GM18868 (cell line): Measurements from ENCODE around the gene BBLN.
"Not testable (repeated sequence)": the region's sequence is repeated elsewhere in the genome, so short reads cannot be mapped to it uniquely, and the experiment has no call there.

ENCODE experiments used
- ATAC-seq: cut with Tn5 transposase; IDR thresholded peaks from one replicate; pipeline ENCODE4 v1.9.1; 2021; ENCODE audit warnings: mild to moderate bottlenecking, moderate library complexity; ENCODE audit not compliant: unreplicated experiment

The BBLN gene

GRCh38 chr9:128124451-128124850 is 35.6 kb upstream of the BBLN start:
- ATAC-seq: no peak

DNA sequence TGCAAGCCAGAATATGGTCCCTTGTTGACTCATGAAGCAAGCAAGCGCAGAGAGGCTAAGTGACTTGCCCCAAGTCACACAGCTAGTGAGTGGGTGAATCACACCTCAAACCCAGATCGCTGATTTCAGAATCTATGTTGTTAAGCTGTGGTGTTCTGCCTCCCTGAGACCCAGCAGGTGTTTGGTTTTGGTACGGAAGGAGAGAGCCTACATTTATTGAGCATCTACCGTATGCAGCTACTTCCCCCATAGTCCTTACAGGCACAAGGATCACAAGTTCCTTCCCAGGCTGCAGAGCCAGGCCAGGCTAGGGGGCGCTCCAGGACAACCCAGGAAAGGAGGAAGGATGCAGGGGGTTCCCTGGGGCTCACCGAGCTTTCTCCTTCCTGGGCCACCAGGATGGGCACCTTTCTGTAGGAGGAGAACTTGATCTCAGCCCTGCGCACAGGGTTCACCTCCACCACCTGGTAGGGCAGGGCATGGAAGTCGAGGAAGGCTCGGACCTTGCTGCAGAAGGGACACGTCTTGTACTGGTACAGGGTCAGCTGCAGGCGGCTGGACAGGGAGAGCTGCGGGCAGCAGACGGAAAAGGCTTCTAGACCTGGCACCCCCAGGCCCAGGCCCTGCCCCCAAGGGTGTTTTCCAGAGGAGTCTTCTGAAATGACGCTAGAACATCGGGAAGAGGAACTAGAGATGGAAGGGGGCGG is 35.0 kb upstream of the BBLN start:
- no peak for ATAC-seq

DNA sequence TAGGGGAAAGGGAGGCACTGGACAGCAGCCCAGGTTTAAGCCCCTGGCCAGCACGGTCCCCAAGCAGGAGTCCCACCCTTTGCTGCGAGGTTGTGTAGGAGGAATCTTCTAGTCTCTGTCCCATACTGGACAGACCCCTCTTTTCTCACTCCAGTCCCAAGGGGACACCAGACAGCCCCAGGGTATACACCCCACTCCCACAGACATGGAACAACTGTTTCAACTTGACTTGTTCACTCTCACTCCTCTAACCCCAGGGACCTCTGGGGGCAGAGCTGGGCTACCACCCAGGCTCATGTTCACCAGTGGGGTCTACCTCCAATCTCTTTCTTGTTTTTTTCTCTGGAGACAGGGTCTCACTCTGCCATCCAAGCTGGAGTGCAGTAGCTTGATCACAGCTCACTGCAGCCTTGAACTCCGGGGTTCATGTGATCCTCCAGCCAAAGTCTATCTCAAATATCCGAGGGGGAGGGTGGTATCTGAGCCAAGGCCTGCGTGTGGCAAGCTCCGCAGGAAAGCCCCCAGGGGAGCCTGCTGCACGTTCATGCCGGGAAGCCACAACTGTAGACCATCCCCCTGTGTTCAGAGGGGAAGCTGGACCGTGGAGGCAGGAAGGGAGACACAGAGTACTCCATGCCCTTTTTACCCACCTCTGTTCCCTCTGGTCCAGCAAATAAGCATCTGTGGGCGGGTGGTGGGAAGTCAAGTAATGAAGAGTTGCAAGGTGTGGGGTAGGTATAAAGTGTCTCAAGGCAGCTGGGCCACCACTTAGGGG is 34.3 kb upstream of the BBLN start:
- no peak for ATAC-seq

GRCh38 chr9:128127568-128127989 is 32.5 kb upstream of the BBLN start, which contains the start of gene PTGES2:
TSS of gene PTGES2 (minus strand) at chr9:128127729. CDS start at chr9:128127717, 12 bp downstream.
- peak; percentile 57 for ATAC-seq

DNA sequence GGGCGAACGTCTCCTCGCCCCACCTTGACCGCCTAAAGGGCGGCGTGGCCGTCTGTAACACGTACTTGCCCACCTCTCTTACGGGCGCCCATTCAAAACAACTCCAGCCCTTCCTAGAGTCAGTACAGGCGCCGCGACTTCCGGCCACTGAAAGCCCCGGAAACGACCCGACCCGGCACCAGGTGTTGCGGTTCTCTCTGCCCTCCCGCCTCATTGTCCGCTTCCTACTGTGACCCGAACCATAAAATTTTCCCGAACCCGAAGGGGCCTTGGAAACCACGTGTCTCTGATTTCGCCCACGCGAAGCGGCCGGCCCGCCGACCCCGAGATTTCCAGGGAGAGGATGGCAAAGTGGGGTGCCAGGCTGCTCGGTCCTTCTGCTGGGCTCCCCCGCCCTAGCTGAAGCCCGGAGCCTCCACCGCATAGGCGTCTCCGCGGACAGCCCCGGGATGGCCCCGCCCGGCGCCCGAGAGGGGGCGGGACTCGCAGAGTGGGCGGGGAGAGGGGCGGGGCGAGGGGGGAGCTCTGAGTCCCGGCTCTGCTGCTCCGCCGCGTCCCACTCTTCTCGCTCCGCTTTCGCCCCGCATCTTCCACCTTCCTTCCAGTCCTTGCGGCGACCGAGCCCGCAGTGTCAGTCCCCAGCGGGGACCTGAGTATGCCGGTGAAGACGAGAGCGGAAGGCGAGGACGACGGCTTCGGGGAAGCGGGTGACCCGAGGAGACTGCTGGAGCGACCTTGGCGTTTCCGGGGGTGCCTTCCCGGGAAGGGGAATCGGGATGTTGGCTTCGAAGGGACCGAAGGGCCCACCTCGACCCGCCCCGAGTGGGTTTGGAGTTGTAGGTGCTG is 31.9 kb upstream of the BBLN start:
- ATAC-seq: peak; percentile 60

- no peak for ATAC-seq
Measured at GRCh38 chr9:128128836-128129590, 31.1 kb upstream of the BBLN start.

DNA sequence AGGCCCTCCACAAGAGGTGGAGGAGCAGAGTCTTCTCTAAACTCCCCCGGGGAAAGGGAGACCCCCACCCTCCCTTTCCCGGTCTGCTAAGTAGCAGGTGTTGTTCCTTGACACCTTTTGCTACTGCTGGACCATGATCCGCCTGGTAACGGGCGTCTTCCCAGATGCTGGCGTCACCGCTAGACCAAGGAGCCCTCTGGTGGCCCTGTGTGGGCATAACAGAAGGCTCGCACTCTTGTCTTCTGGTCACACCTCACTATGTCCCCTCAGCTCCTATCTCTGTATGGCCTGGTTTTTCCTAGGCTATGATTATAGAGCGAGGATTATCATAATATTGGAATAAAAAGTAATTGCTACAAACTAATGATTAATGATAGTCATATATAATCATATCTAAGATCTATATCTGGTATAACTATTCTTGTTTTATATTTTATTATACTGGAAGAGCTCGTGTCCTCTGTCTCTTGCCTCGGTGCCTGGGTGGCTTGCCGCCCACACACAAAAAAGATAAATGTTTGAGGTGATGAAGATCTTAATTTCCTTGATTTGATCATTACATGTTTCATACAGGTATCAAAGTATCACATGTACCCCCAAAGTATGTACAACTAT is 30.0 kb upstream of the BBLN start:
- not testable (repeated sequence) for ATAC-seq

GRCh38 chr9:128130651-128131050 is 29.4 kb upstream of the BBLN start:
- ATAC-seq: not testable (repeated sequence)

DNA sequence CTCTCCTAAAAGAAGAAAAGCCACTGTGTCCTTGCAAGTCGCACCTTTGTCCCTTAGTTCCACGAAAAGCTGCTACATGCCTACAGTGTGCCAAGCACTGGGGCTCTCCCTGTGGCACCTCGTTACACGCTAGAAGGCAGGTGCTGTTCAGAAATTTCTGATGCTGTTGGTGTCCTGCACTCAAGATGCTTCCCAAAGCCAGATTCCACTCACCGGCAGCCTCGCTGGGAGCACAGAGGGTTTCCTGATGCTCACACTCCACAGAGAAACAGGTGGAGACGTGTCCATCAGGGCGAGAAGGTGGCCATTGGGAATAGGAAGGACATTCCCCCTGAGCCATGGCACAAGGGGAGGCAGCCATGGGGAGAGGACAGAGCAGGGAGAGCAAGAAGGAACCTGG is 28.7 kb upstream of the BBLN start:
- ATAC-seq: not testable (repeated sequence)

DNA sequence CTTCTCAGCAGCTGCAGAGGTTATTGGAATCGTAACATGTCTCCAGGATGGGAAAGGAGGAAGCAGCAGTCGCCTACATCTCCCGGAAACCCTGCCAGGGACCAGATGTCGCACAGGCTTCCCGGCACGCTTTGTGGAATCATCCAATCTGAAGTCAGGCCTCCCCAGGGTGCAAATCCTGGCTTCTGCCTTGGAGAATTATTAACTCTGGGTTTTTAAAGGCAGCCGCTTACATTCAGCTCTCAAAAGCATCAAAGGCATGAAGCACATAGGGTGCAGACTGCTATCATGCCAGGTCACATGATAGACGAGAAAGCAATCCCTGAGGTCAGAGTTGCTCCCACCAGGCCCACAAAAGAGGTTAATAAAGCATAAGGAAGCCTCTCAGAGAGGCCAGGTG is 27.9 kb upstream of the BBLN start:
- not testable (repeated sequence) for ATAC-seq

- ATAC-seq: not testable (repeated sequence)
Measured at GRCh38 chr9:128135561-128135960, 24.5 kb upstream of the BBLN start.

GRCh38 chr9:128136816-128137793 is 23.0 kb upstream of the BBLN start:
- no peak for ATAC-seq

DNA sequence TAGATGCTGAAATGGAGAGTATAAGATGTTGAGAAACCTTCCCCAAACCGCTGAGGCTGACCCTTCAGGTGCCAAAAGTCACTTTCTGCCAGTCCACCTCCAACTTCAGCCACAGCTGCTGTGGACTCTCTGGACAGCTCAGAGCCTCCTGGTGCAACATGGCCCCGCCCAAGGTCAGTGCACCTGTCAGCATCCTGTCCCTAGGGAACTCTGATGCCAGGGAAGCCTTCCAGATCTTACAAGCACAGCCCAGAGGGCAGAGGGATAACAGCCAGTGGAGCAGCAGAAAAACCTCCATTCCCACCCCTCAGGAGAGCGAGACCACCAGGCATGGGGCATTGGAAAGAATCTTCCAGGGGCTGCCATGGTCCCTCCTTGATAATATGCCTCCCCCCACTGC is 22.1 kb upstream of the BBLN start:
- no peak for ATAC-seq

GRCh38 chr9:128139621-128140020 is 20.4 kb upstream of the BBLN start:
- ATAC-seq: no peak

DNA sequence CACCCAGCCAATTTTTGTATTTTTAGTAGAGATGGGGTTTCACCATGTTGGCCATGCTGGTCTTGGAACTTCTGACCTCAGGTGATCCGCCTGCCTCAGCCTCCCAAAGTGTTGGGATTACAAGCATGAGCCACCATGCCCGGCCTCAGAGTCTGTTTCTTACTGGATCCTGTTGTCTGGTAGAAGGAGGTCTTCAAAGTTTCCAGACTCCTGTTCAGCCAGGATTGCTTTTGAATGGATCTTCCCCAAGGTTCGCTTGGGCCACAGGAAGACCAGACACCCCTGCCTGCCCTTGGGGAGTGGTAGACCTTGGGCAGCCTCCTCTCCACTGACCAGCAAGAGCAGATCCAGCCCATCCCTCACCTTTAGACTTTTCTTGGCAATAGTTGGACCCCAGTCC is 18.5 kb upstream of the BBLN start:
- ATAC-seq: no peak

DNA sequence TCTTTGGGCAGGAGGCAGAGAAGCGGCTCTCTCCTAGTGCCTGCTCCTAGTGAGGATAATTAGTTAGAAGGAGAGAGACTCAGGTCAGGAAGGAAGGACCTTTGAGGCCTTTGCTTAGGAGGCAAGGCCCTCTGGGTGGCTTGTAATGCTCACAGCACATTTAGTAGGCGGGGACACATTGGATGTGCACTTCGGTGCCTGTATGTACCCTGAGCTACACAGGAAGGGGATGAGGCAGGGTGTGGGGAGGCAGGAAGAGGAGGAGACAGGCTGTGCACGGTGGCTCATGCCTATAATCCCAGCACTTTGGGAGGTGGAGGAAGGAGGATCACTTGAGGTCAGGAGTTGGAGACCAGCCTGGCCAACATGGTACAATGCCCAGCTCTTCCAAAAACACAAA is 18.0 kb upstream of the BBLN start:
- ATAC-seq: no peak

- no peak for ATAC-seq
Measured at GRCh38 chr9:128142596-128142995, 17.5 kb upstream of the BBLN start.

- ATAC-seq: no peak
Measured at GRCh38 chr9:128143525-128144238, 16.4 kb upstream of the BBLN start.
